Body of pancreas (tissue), 4 donors: ENCODE data around the gene CLECL1.

ENCODE experiments used
- POLR2A ChIP-seq, 3 donors: fragments of 450-650 bp; IDR thresholded peaks; one replicate each; pipeline ENCODE4 v1.6.1; 2016; ENCODE audit warnings: antibody characterized with exemption in 3 of 3, mild to moderate bottlenecking in 2 of 3
- TF ChIP-seq, protein P1 (sequence below), 7 experiments: fragments of 450-650 bp in 4 of 7; fragments of 200-600 bp in 3 of 7; sonication (generic) in 3 of 7; IDR thresholded peaks; one replicate each; pipeline ENCODE4 v1.5.1; 2016 to 2019; ENCODE audit warnings: antibody characterized with exemption in 7 of 7

DNA sequence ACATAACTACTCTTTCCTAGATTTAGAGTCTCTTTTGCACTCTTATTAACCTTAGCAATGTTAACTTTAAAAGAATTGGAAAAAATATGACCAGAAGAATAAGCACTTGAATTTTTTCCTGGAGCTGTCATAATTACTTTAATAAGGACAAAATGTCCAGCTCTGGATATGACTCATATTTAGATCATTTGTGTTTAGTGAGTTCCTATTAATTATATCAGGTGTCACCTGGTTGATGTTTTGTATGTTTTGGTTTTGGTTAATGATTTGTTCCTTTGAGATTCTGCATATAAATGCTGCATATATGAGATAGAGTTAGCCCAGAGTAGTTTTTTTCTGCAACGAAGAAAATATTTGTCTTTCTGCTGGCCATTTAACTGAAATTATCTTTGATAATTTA, 5.1 kb downstream of the CLECL1 start:
- TF ChIP-seq, protein P1, sequence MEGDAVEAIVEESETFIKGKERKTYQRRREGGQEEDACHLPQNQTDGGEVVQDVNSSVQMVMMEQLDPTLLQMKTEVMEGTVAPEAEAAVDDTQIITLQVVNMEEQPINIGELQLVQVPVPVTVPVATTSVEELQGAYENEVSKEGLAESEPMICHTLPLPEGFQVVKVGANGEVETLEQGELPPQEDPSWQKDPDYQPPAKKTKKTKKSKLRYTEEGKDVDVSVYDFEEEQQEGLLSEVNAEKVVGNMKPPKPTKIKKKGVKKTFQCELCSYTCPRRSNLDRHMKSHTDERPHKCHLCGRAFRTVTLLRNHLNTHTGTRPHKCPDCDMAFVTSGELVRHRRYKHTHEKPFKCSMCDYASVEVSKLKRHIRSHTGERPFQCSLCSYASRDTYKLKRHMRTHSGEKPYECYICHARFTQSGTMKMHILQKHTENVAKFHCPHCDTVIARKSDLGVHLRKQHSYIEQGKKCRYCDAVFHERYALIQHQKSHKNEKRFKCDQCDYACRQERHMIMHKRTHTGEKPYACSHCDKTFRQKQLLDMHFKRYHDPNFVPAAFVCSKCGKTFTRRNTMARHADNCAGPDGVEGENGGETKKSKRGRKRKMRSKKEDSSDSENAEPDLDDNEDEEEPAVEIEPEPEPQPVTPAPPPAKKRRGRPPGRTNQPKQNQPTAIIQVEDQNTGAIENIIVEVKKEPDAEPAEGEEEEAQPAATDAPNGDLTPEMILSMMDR (IDR thresholded peaks at IDR 0.05), result no peak
- TF ChIP-seq POLR2A (IDR thresholded peaks at IDR 0.05), result no peak
